ENCODE data around the gene TRIM13. TPM values are rescaled to one million over a fixed set of nuclear protein-coding genes. Genes with fewer than 3 reads are reported as not detected.

Gene TRIM13
- total RNA-seq, 1 experiment from 2014 or later: 19.0 TPM

- Mint-ChIP-seq H3K27ac (ENCODE audit: low read depth, unreplicated experiment) (no peak overlapping the region), H3K4me1 (ENCODE audit: insufficient read depth, unreplicated experiment) (peaks cover 16% of the 10 kb centered on the region), H3K9me3 (ENCODE audit: unreplicated experiment) (no peaks in the 10 kb centered on the region), H3K36me3 (ENCODE audit: insufficient read depth, unreplicated experiment) (peaks cover 64% of the 10 kb centered on the region), H3K4me3 (ENCODE audit: unreplicated experiment) (peak overlapping the region; percentile 89), H3K27me3 (ENCODE audit: insufficient read depth, unreplicated experiment) (no peaks in the 10 kb centered on the region)
- no TSS peak for BruUV-seq (replicated peaks)
- DNase-seq (ENCODE audit: unreplicated experiment): no peak
- CTCF ChIA-PET: interaction anchor here (0.6 to 2.4 kb wide), 12 partner anchors 8 to 1070 kb away, joined by 3 to 20 read pairs (median 4); no protein-coding TSS in a partner anchor
- POLR2A ChIA-PET: interaction anchor here (0.6 to 11.1 kb wide), 14 partner anchors 8 to 913 kb away, joined by 3 to 201 read pairs (median 8); partner anchors contain the start of genes KCNRG and SPRYD7
- TF ChIP-seq, protein P1, sequence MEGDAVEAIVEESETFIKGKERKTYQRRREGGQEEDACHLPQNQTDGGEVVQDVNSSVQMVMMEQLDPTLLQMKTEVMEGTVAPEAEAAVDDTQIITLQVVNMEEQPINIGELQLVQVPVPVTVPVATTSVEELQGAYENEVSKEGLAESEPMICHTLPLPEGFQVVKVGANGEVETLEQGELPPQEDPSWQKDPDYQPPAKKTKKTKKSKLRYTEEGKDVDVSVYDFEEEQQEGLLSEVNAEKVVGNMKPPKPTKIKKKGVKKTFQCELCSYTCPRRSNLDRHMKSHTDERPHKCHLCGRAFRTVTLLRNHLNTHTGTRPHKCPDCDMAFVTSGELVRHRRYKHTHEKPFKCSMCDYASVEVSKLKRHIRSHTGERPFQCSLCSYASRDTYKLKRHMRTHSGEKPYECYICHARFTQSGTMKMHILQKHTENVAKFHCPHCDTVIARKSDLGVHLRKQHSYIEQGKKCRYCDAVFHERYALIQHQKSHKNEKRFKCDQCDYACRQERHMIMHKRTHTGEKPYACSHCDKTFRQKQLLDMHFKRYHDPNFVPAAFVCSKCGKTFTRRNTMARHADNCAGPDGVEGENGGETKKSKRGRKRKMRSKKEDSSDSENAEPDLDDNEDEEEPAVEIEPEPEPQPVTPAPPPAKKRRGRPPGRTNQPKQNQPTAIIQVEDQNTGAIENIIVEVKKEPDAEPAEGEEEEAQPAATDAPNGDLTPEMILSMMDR (IDR thresholded peaks at IDR 0.05; ENCODE audit: unreplicated experiment): no peak
- intact Hi-C loops (cut with micrococcal nuclease): loop anchor here (5.0 kb wide), 1 partner anchor 913 kb away; no protein-coding TSS in a partner anchor
Observed at GRCh38 chr13:49998714-49999624, 2.1 kb downstream of the TRIM13 start.

DNA sequence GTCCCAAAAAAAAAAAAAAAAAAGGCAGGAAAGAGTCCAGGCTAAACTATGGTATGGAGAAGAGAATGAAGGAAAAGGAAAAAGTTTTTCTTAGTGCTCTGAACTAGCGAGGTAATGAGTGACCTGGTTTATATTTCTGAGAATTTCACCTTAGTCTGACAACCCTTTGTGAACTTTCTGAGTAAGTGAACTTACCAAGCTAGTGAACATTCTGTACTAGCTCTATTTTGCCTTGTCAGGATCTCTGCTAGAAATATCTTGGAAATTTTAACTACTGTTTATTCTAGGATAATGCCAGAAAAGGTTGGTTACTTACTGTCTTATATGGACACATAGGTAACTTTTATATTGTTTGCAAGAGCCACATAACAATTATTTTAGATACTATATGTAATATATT, 4.4 kb downstream of the TRIM13 start:
- CTCF ChIA-PET: interaction anchor here (0.7 kb wide), 2 partner anchors 89 to 911 kb away, joined by 3 read pairs; no protein-coding TSS in a partner anchor
- H3K4me1 Mint-ChIP-seq (ENCODE audit: insufficient read depth, unreplicated experiment): peaks cover 18% of the 10 kb centered on the region
- intact Hi-C loops (cut with micrococcal nuclease): no loop called here
- H3K36me3 Mint-ChIP-seq (ENCODE audit: insufficient read depth, unreplicated experiment): peaks cover 87% of the 10 kb centered on the region
- TF ChIP-seq, protein P1 (IDR thresholded peaks at IDR 0.05; ENCODE audit: unreplicated experiment): no peak
- H3K9me3 Mint-ChIP-seq (ENCODE audit: unreplicated experiment): no peaks in the 10 kb centered on the region
- no peak for DNase-seq (ENCODE audit: unreplicated experiment)
- POLR2A ChIA-PET: interaction anchor here (1.2 to 11.1 kb wide), 4 partner anchors 10 to 527 kb away, joined by 3 to 201 read pairs (median 6); no protein-coding TSS in a partner anchor
- H3K4me3 Mint-ChIP-seq (ENCODE audit: unreplicated experiment): no peak overlapping the region
- H3K27ac Mint-ChIP-seq (ENCODE audit: low read depth, unreplicated experiment): peak overlapping the region; percentile 27
- H3K27me3 Mint-ChIP-seq (ENCODE audit: insufficient read depth, unreplicated experiment): no peaks in the 10 kb centered on the region
- BruUV-seq (replicated peaks): no TSS peak

DNA sequence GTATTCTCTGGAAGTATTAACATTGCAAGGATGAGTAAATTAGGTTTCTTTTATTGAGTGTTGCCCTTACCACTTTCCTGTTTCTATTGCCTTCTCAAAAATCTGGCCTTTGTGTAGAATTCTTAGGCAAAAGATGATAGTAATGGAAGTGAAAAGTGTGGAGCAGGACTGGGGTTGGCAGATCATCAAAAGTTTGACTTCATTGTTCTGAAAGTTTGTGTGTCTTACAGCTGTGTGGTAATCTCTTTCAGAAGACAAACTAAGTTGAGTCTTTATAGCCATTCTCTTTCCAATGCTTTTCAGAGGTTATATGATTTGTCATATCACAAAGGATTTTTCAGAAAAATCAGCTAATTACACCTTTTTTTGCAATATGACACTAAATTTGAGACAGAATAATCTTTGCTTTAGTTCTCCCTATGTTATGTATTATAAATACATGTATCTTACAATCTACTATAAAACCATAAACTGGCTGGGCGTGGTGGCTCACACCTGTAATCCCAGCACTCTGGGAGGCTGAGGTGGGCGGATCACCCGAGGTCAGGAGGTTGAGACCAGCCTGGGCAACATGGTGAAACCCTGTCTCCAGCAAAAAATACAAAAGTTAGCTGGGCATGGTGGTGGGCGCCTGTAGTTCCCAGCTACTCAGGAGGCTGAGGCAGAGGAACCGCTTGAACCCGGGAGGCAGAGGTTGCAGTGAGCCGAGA, 9.7 kb downstream of the TRIM13 start:
- peak; percentile 11 for DNase-seq (ENCODE audit: unreplicated experiment)
- Mint-ChIP-seq H3K36me3 (ENCODE audit: insufficient read depth, unreplicated experiment) (peaks cover 90% of the 10 kb centered on the region), H3K4me3 (ENCODE audit: unreplicated experiment) (no peak overlapping the region), H3K27ac (ENCODE audit: low read depth, unreplicated experiment) (peak overlapping the region; percentile 75), H3K9me3 (ENCODE audit: unreplicated experiment) (no peaks in the 10 kb centered on the region), H3K4me1 (ENCODE audit: insufficient read depth, unreplicated experiment) (peaks cover 4% of the 10 kb centered on the region), H3K27me3 (ENCODE audit: insufficient read depth, unreplicated experiment) (no peaks in the 10 kb centered on the region)
- intact Hi-C loops (cut with micrococcal nuclease): no loop called here
- ChIA-PET POLR2A (interaction anchor here (0.6 to 11.1 kb wide), 3 partner anchors 9 to 74 kb away, joined by 3 to 201 read pairs (median 20); partner anchors contain the start of gene TRIM13), CTCF (interaction anchor here (0.7 to 2.1 kb wide), 2 partner anchors 9 to 906 kb away, joined by 3 to 12 read pairs; partner anchors contain the start of gene TRIM13)
- TF ChIP-seq, protein P1 (IDR thresholded peaks at IDR 0.05; ENCODE audit: unreplicated experiment): no peak
- no TSS peak for BruUV-seq (replicated peaks)

All from MCF 10A (cell line).